Neural cell (in vitro differentiated cells): Measurements from ENCODE around the gene GPRIN1. TPM values are rescaled to one million over a fixed set of nuclear protein-coding genes. Genes with fewer than 3 reads are reported as not detected.

Experiments used
- H2AFZ ChIP-seq: fragments of 200-600, 300-800 bp; sonication (generic), shearing (Covaris generic); 2 replicates; pipeline ENCODE4 v1.6.0; 2014; ENCODE audit warnings: low read depth, mild to moderate bottlenecking, antibody characterized with exemption, low read length, moderate library complexity
- H3F3A ChIP-seq: fragments of 200-600 bp; shearing (Covaris generic); 2 replicates; pipeline ENCODE4 v1.6.1; 2016; ENCODE audit warnings: mild to moderate bottlenecking, moderate library complexity, mixed read lengths, antibody characterized with exemption, low read length; ENCODE audit not compliant: insufficient read depth, poor library complexity, severe bottlenecking
- H3K27ac ChIP-seq: fragments of 200-600, 300-800 bp; sonication (generic), shearing (Covaris generic); 2 replicates; pipeline ENCODE4 v1.5.1; 2014; ENCODE audit warnings: mild to moderate bottlenecking, low read length, moderate library complexity
- H3K27me3 ChIP-seq: fragments of 300-800, 200-600 bp; sonication (generic), shearing (Covaris generic); 2 replicates; pipeline ENCODE4 v1.6.0; 2014; ENCODE audit warnings: mild to moderate bottlenecking, low read depth, low read length, moderate library complexity; ENCODE audit not compliant: insufficient read depth
- H3K36me3 ChIP-seq: fragments of 300-800, 200-600 bp; sonication (generic), shearing (Covaris generic); 2 replicates; pipeline ENCODE4 v1.5.1; 2014; ENCODE audit warnings: mild to moderate bottlenecking, antibody characterized with exemption, low read length, moderate library complexity; ENCODE audit not compliant: insufficient read depth
- H3K4me2 ChIP-seq: fragments of 300-800, 200-600 bp; sonication (generic), shearing (Covaris generic); 2 replicates; pipeline ENCODE4 v1.6.0; 2014; ENCODE audit warnings: mild to moderate bottlenecking, low read length
- H3K4me3 ChIP-seq: fragments of 300-800, 200-600 bp; sonication (generic), shearing (Covaris generic); 2 replicates; pipeline ENCODE4 v1.5.1; 2014; ENCODE audit warnings: mild to moderate bottlenecking, low read length, moderate library complexity
- H3K79me2 ChIP-seq: fragments of 200-600 bp; shearing (Covaris generic); replicated peaks from 2 replicates; pipeline ENCODE4 v1.6.0; 2014; ENCODE audit warnings: mild to moderate bottlenecking, low read length, moderate library complexity; ENCODE audit not compliant: insufficient read depth
- H3K9ac ChIP-seq: fragments of 300-800, 200-600 bp; sonication (generic), shearing (Covaris generic); 2 replicates; pipeline ENCODE4 v1.6.1; 2016; ENCODE audit warnings: mild to moderate bottlenecking, low read length, mixed read lengths
- H3K9me2 ChIP-seq: fragments of 200-600 bp; shearing (Covaris generic); 2 replicates; pipeline ENCODE4 v1.6.1; 2016; ENCODE audit warnings: mild to moderate bottlenecking, low read length, mixed read lengths; ENCODE audit not compliant: insufficient read depth
- H3K9me3 ChIP-seq: fragments of 200-600, 300-800 bp; sonication (generic), shearing (Covaris generic); 2 replicates; pipeline ENCODE4 v1.6.1; 2016; ENCODE audit warnings: mild to moderate bottlenecking, mixed run types, low read length, moderate library complexity, mixed read lengths
- H4K20me1 ChIP-seq: fragments of 200-600 bp; shearing (Covaris generic); 2 replicates; pipeline ENCODE4 v1.6.1; 2016; ENCODE audit warnings: mild to moderate bottlenecking, mixed run types; ENCODE audit not compliant: insufficient read depth
- CTCF ChIP-seq: fragments of 450-650 bp; IDR thresholded peaks from 2 replicates; pipeline ENCODE4 v1.5.1; 2014; ENCODE audit warnings: antibody characterized with exemption, mild to moderate bottlenecking, moderate library complexity; ENCODE audit not compliant: poor library complexity, severe bottlenecking
- EP300 ChIP-seq: fragments of 450-650 bp; conservative IDR thresholded peaks from 2 replicates; pipeline ENCODE4 v1.6.1; 2014; ENCODE audit warnings: antibody characterized with exemption, mild to moderate bottlenecking, moderate library complexity; ENCODE audit not compliant: poor library complexity, severe bottlenecking
- EZH2 ChIP-seq: fragments of 200-600, 300-800 bp; shearing (Covaris generic), sonication (generic); IDR thresholded peaks from 2 replicates; pipeline ENCODE4 v1.6.1; 2014; ENCODE audit warnings: antibody characterized with exemption, low read length, borderline replicate concordance, mild to moderate bottlenecking; ENCODE audit not compliant: insufficient read depth, poor library complexity, severe bottlenecking
- MXI1 ChIP-seq: fragments of 450-650 bp; conservative IDR thresholded peaks from 2 replicates; pipeline ENCODE4 v1.6.1; 2014; ENCODE audit warnings: antibody characterized with exemption, mild to moderate bottlenecking; ENCODE audit not compliant: poor library complexity, severe bottlenecking
- POLR2AphosphoS5 ChIP-seq: IDR thresholded peaks from 2 replicates; pipeline ENCODE4 v1.6.1; 2012
- RAD21 ChIP-seq: fragments of 450-650 bp; conservative IDR thresholded peaks from 2 replicates; pipeline ENCODE4 v1.6.1; 2014; ENCODE audit warnings: antibody characterized with exemption, mild to moderate bottlenecking, moderate library complexity
- REST ChIP-seq: IDR thresholded peaks from 2 replicates; pipeline ENCODE4 v1.6.1; 2012; ENCODE audit warnings: borderline replicate concordance
- SMC3 ChIP-seq: fragments of 450-650 bp; conservative IDR thresholded peaks from 2 replicates; pipeline ENCODE4 v1.6.1; 2014; ENCODE audit warnings: antibody characterized with exemption, mild to moderate bottlenecking, moderate library complexity; ENCODE audit not compliant: poor library complexity
- TAF1 ChIP-seq: IDR thresholded peaks from 2 replicates; pipeline ENCODE4 v1.6.1; 2012; ENCODE audit warnings: low read depth
- polyA plus RNA-seq: library from polyadenylated mRNA; depleted of rRNA; stranded (reverse); fragments of >200 nt; gene quantifications from 2 replicates; pipeline ENCODE4 v1.2.3, GENCODE V29; 2014

GPRIN1 gene
- polyA plus RNA-seq, 1 donor from 2014 or later, result 32.3 TPM

DNA sequence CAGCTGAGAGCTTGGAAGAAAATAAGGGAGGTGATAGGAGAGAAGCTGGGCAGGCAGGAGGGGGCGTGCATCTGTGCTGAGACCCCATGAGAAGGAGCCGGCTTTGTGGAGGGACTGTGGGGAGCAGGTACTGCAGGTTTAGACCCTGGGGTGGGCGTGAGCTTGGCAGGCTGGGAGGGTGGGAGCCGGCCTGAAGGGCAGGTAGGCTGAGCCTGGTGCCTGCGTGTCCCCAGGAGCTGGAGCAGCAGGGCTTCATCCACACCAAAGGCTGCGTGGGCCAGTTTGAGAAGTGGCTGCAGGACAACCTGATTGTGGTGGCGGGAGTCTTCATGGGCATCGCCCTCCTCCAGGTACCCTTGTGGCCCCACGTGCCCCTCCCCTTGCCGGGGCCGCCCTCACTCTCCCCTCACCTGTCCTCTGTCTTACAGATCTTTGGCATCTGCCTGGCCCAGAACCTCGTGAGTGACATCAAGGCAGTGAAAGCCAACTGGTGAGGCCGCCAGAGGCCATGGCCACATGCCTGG lies 46.6 kb upstream of the GPRIN1 start:
- H3K4me3 ChIP-seq, result no peak overlapping the region
- no peak overlapping the region for H3K4me2 ChIP-seq
- no peaks in the 10 kb centered on the region for H4K20me1 ChIP-seq
- no peaks in the 10 kb centered on the region for H3K9me2 ChIP-seq
- H3F3A ChIP-seq, result no peaks in the 10 kb centered on the region
- no peak overlapping the region for H2AFZ ChIP-seq
- no peaks in the 10 kb centered on the region for H3K79me2 ChIP-seq
- no peak for TF ChIP-seq REST
- TF ChIP-seq MXI1, result no peak
- no peak for TF ChIP-seq CTCF
- TF ChIP-seq SMC3, result no peak
- no peak for TF ChIP-seq POLR2AphosphoS5
- no peak for TF ChIP-seq EP300
- TF ChIP-seq TAF1, result no peak
- no peak for TF ChIP-seq EZH2
- no peak for TF ChIP-seq RAD21
- no peaks in the 10 kb centered on the region for H3K27me3 ChIP-seq
- no peaks in the 10 kb centered on the region for H3K36me3 ChIP-seq
- H3K9ac ChIP-seq, result no peak overlapping the region
- H3K27ac ChIP-seq, result no peak overlapping the region
- no peaks in the 10 kb centered on the region for H3K9me3 ChIP-seq

DNA sequence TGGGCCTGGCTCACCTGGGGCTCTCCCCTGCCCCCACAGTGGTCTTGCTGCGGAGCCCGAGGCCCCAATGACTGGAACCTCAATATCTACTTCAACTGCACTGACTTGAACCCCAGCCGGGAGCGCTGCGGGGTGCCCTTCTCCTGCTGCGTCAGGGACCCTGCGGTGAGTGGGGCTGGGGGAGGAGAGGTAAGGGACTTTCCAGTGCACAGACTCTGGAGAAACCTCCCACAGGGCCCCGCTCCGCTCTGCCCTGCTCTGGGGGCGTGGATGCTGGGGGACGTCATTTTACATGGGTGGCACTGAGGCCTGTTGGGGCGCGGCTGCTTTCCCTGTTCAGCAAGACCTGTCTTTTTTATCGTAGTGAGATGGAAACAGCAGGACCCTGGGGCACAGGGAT lies 44.9 kb upstream of the GPRIN1 start:
- no peaks in the 10 kb centered on the region for H3K79me2 ChIP-seq
- H3K9ac ChIP-seq, result no peak overlapping the region
- no peak overlapping the region for H3K4me2 ChIP-seq
- H3K9me2 ChIP-seq, result no peaks in the 10 kb centered on the region
- no peak overlapping the region for H2AFZ ChIP-seq
- H3K27me3 ChIP-seq, result no peaks in the 10 kb centered on the region
- H3F3A ChIP-seq, result no peaks in the 10 kb centered on the region
- H3K9me3 ChIP-seq, result no peaks in the 10 kb centered on the region
- no peaks in the 10 kb centered on the region for H4K20me1 ChIP-seq
- H3K27ac ChIP-seq, result no peak overlapping the region
- no peak overlapping the region for H3K4me3 ChIP-seq
- TF ChIP-seq TAF1 (no peak), RAD21 (no peak), CTCF (no peak), MXI1 (no peak), EZH2 (no peak), REST (no peak)
- no peaks in the 10 kb centered on the region for H3K36me3 ChIP-seq
